C4-2B (cell line): ENCODE results near the gene TTC28.

Source experiments
- ZFX ChIP-seq: fragments of 450-650 bp; IDR thresholded peaks from 2 replicates; pipeline ENCODE4 v1.6.1; 2017
- TF ChIP-seq, protein P1 (sequence below): fragments of 450-650 bp; conservative IDR thresholded peaks from 2 replicates; pipeline ENCODE4 v1.5.1; 2017; ENCODE audit warnings: mild to moderate bottlenecking

DNA sequence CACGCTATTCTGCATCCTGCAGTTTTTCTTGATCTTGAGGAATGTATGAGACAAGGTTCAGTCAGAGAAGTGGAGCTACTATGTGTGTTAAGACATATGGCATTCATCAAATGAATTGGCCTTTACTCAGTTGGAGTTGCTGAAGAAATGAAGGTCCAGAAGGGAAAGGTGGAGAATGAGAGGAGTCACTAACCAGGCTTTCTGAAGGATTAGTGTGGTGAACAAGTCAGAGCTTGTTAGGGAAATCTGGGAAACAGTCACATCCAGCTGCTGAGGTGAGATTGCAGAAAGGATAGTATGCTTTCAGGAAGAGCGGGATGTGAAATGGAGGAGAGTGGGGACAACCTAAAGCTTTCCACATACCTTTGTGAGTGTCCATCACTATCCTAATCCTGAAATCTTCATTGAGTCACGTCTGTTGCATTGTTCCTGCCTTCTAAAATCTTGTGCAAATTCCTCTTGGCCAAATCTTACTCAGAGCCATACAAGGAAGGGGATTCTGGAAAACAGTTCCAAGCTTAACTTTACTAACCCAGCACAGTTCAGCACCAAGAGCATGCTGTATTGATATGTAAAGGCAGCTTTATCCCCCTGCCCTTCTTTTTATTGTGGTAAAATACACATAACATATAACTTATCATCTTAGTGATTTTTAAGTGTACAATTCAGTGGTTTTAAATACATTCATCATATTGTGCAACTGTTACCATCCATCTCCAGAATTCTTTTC lies 749.1 kb downstream of the TTC28 start:
- TF ChIP-seq, protein P1, sequence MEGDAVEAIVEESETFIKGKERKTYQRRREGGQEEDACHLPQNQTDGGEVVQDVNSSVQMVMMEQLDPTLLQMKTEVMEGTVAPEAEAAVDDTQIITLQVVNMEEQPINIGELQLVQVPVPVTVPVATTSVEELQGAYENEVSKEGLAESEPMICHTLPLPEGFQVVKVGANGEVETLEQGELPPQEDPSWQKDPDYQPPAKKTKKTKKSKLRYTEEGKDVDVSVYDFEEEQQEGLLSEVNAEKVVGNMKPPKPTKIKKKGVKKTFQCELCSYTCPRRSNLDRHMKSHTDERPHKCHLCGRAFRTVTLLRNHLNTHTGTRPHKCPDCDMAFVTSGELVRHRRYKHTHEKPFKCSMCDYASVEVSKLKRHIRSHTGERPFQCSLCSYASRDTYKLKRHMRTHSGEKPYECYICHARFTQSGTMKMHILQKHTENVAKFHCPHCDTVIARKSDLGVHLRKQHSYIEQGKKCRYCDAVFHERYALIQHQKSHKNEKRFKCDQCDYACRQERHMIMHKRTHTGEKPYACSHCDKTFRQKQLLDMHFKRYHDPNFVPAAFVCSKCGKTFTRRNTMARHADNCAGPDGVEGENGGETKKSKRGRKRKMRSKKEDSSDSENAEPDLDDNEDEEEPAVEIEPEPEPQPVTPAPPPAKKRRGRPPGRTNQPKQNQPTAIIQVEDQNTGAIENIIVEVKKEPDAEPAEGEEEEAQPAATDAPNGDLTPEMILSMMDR = no peak
- no peak for TF ChIP-seq ZFX
